Activated CD4-positive, alpha-beta T cell treated with anti-CD3 and anti-CD28 coated beads, Interleukin-2, amount 10 ng/mL, durations not matched to agents 24 days and 14 days (primary cell): ENCODE data around the gene MIEN1. TPM values are rescaled to one million over a fixed set of nuclear protein-coding genes. Genes with fewer than 3 reads are reported as not detected.
"Not testable (repeated sequence)": the region's sequence is repeated elsewhere in the genome, so short reads cannot be mapped to it uniquely, and the experiment has no call there.

Experiments used
- DNase-seq: peaks from one replicate; pipeline ENCODE4 v3.0.0; 2022
- H3K27ac Mint-ChIP-seq: one replicate; pipeline ENCODE4 v1.8.0; 2022; ENCODE audit warnings: mild to moderate bottlenecking, mixed read lengths
- H3K27me3 Mint-ChIP-seq: one replicate; pipeline ENCODE4 v1.8.0; 2022; ENCODE audit warnings: mixed read lengths
- H3K36me3 Mint-ChIP-seq: one replicate; pipeline ENCODE4 v1.8.0; 2022; ENCODE audit warnings: low read depth, mild to moderate bottlenecking, mixed read lengths
- H3K4me1 Mint-ChIP-seq: one replicate; pipeline ENCODE4 v1.8.0; 2021; ENCODE audit warnings: mixed read lengths
- H3K4me3 Mint-ChIP-seq: one replicate; pipeline ENCODE4 v1.8.0; 2022; ENCODE audit warnings: mild to moderate bottlenecking, moderate library complexity, mixed read lengths
- H3K9me3 Mint-ChIP-seq: one replicate; pipeline ENCODE4 v1.8.0; 2021; ENCODE audit warnings: mixed read lengths
- intact Hi-C: fragments of 100-400 bp; cut with micrococcal nuclease; formaldehyde crosslinking; loops from one replicate; pipeline ENCODE4 v1.15.1; 2023
- total RNA-seq: library from RNA; stranded (reverse); gene quantifications from 2 replicates; pipeline ENCODE4 v1.2.3, GENCODE V29; 2022

Gene MIEN1
- total RNA-seq, 1 donor from 2014 or later: 29.8 TPM

GRCh38 chr17:39725923-39726322, 4.4 kb downstream of the MIEN1 start:
- DNase-seq, intact Hi-C loops, H3K27ac Mint-ChIP-seq, H3K9me3 Mint-ChIP-seq, H3K4me3 Mint-ChIP-seq, H3K27me3 Mint-ChIP-seq: not testable (repeated sequence)
- Mint-ChIP-seq H3K36me3 (peaks cover 17% of the 10 kb centered on the region), H3K4me1 (peaks cover 16% of the 10 kb centered on the region)

- intact Hi-C loops: no loop called here
- no peak for DNase-seq
- Mint-ChIP-seq H3K27me3 (no peaks in the 10 kb centered on the region), H3K4me3 (no peak overlapping the region), H3K9me3 (no peaks in the 10 kb centered on the region), H3K36me3 (peaks cover 14% of the 10 kb centered on the region), H3K27ac (no peak overlapping the region), H3K4me1 (peaks cover 13% of the 10 kb centered on the region)
These were observed 5.6 kb downstream of the MIEN1 start for GRCh38 chr17:39724731-39725130.

GRCh38 chr17:39722965-39723848, 7.1 kb downstream of the MIEN1 start:
- peaks cover 4% of the 10 kb centered on the region for H3K36me3 Mint-ChIP-seq
- H3K9me3 Mint-ChIP-seq: no peaks in the 10 kb centered on the region
- intact Hi-C loops: no loop called here
- no peaks in the 10 kb centered on the region for H3K27me3 Mint-ChIP-seq
- H3K4me3 Mint-ChIP-seq: no peak overlapping the region
- H3K4me1 Mint-ChIP-seq: peaks cover 3% of the 10 kb centered on the region
- DNase-seq: peak; percentile 69
- H3K27ac Mint-ChIP-seq: no peak overlapping the region

- intact Hi-C loops: no loop called here
These were observed 8.2 kb downstream of the MIEN1 start for GRCh38 chr17:39722104-39722503.

GRCh38 chr17:39719563-39720355, 10.6 kb downstream of the MIEN1 start:
- no peak overlapping the region for H3K27ac Mint-ChIP-seq
- intact Hi-C loops: no loop called here
- no peak overlapping the region for H3K4me3 Mint-ChIP-seq
- no peaks in the 10 kb centered on the region for H3K36me3 Mint-ChIP-seq
- no peaks in the 10 kb centered on the region for H3K27me3 Mint-ChIP-seq
- no peak for DNase-seq
- no peaks in the 10 kb centered on the region for H3K4me1 Mint-ChIP-seq
- H3K9me3 Mint-ChIP-seq: no peaks in the 10 kb centered on the region

More at GRCh38 chr17:39722104-39722503, 8.2 kb downstream of the MIEN1 start:
- DNase-seq: no peak
- peaks cover 3% of the 10 kb centered on the region for H3K36me3 Mint-ChIP-seq
- H3K4me1 Mint-ChIP-seq: peaks cover 3% of the 10 kb centered on the region
- no peaks in the 10 kb centered on the region for H3K27me3 Mint-ChIP-seq
- H3K9me3 Mint-ChIP-seq: no peaks in the 10 kb centered on the region
- no peak overlapping the region for H3K27ac Mint-ChIP-seq
- no peak overlapping the region for H3K4me3 Mint-ChIP-seq

- H3K4me1 Mint-ChIP-seq: no peaks in the 10 kb centered on the region
- no peak overlapping the region for H3K4me3 Mint-ChIP-seq
- H3K27ac Mint-ChIP-seq: no peak overlapping the region
- no peaks in the 10 kb centered on the region for H3K36me3 Mint-ChIP-seq
- H3K9me3 Mint-ChIP-seq: no peaks in the 10 kb centered on the region
- no peak for DNase-seq
- intact Hi-C loops: no loop called here
- H3K27me3 Mint-ChIP-seq: no peaks in the 10 kb centered on the region
These were observed 12.7 kb downstream of the MIEN1 start for GRCh38 chr17:39717660-39718059.

GRCh38 chr17:39716879-39717536, 13.3 kb downstream of the MIEN1 start:
- Mint-ChIP-seq H3K27me3 (no peaks in the 10 kb centered on the region), H3K36me3 (no peaks in the 10 kb centered on the region), H3K4me3 (no peak overlapping the region), H3K27ac (no peak overlapping the region), H3K4me1 (no peaks in the 10 kb centered on the region), H3K9me3 (no peaks in the 10 kb centered on the region)
- no peak for DNase-seq
- intact Hi-C loops: no loop called here

GRCh38 chr17:39716073-39716818, 14.1 kb downstream of the MIEN1 start:
- Mint-ChIP-seq H3K4me3 (no peak overlapping the region), H3K36me3 (no peaks in the 10 kb centered on the region), H3K4me1 (no peaks in the 10 kb centered on the region), H3K27me3 (no peaks in the 10 kb centered on the region), H3K27ac (no peak overlapping the region), H3K9me3 (no peaks in the 10 kb centered on the region)
- intact Hi-C loops: no loop called here
- no peak for DNase-seq

- H3K27me3 Mint-ChIP-seq: no peaks in the 10 kb centered on the region
- DNase-seq: no peak
- no peaks in the 10 kb centered on the region for H3K4me1 Mint-ChIP-seq
- intact Hi-C loops: no loop called here
- H3K27ac Mint-ChIP-seq: no peak overlapping the region
- H3K36me3 Mint-ChIP-seq: no peaks in the 10 kb centered on the region
- no peaks in the 10 kb centered on the region for H3K9me3 Mint-ChIP-seq
- H3K4me3 Mint-ChIP-seq: no peak overlapping the region
These were observed 14.8 kb downstream of the MIEN1 start for GRCh38 chr17:39715375-39716072.

GRCh38 chr17:39714234-39714633, 16.1 kb downstream of the MIEN1 start:
- intact Hi-C loops: no loop called here
- no peaks in the 10 kb centered on the region for H3K4me1 Mint-ChIP-seq
- no peak overlapping the region for H3K27ac Mint-ChIP-seq
- no peaks in the 10 kb centered on the region for H3K36me3 Mint-ChIP-seq
- DNase-seq: no peak
- no peak overlapping the region for H3K4me3 Mint-ChIP-seq
- no peaks in the 10 kb centered on the region for H3K27me3 Mint-ChIP-seq
- no peaks in the 10 kb centered on the region for H3K9me3 Mint-ChIP-seq

- H3K27ac Mint-ChIP-seq: no peak overlapping the region
- no peaks in the 10 kb centered on the region for H3K9me3 Mint-ChIP-seq
- intact Hi-C loops: no loop called here
- no peak overlapping the region for H3K4me3 Mint-ChIP-seq
- H3K36me3 Mint-ChIP-seq: no peaks in the 10 kb centered on the region
- no peaks in the 10 kb centered on the region for H3K27me3 Mint-ChIP-seq
- H3K4me1 Mint-ChIP-seq: peaks cover 5% of the 10 kb centered on the region
- no peak for DNase-seq
These were observed 18.5 kb downstream of the MIEN1 start for GRCh38 chr17:39711851-39712250.

GRCh38 chr17:39711071-39711470, 19.3 kb downstream of the MIEN1 start:
- not testable (repeated sequence) for DNase-seq, H3K4me3 Mint-ChIP-seq

More at GRCh38 chr17:39711071-39711470, 19.3 kb downstream of the MIEN1 start:
- H3K27ac Mint-ChIP-seq, H3K4me1 Mint-ChIP-seq, H3K27me3 Mint-ChIP-seq, intact Hi-C loops, H3K36me3 Mint-ChIP-seq, H3K9me3 Mint-ChIP-seq: not testable (repeated sequence)
